Thoracic aorta (tissue), 2 donors: ENCODE measurements around the gene SERPINB6. TPM values are rescaled to one million over a fixed set of nuclear protein-coding genes. Genes with fewer than 3 reads are reported as not detected.

Experiments used
- ATAC-seq: fragments of 150-250 bp; one replicate; pipeline ENCODE4 v1.8.0; 2017; ENCODE audit warnings: low read depth; ENCODE audit not compliant: insufficient number of reproducible peaks, low FRiP score
- DNase-seq: peaks from one replicate; pipeline ENCODE4 v3.0.0-alpha.2; 2020; ENCODE audit warnings: low spot score
- H3K27ac ChIP-seq, 2 donors: fragments of 200-600 bp; sonication (generic); 1 replicate in 1 of 2; 2 replicates in 1 of 2; pipeline ENCODE4 v1.5.1; 2016; ENCODE audit warnings: mild to moderate bottlenecking in 2 of 2, moderate library complexity in 2 of 2
- H3K27me3 ChIP-seq: fragments of 200-600 bp; sonication (generic); replicated peaks from 2 replicates; pipeline ENCODE4 v1.6.0; 2016; ENCODE audit warnings: mild to moderate bottlenecking; ENCODE audit not compliant: insufficient read depth
- H3K36me3 ChIP-seq: fragments of 200-600 bp; sonication (generic); one replicate; pipeline ENCODE4 v1.5.1; 2016
- H3K4me1 ChIP-seq, 2 donors: fragments of 200-600 bp; sonication (generic); 1 replicate in 1 of 2; 2 replicates in 1 of 2; pipeline versions ENCODE4 v1.5.1 to v1.6.0; 2016; ENCODE audit warnings: low read depth in 2 of 2, mild to moderate bottlenecking in 1 of 2; ENCODE audit not compliant: control insufficient read depth in 1 of 2
- H3K4me3 ChIP-seq: fragments of 200-600 bp; sonication (generic); 2 replicates; pipeline ENCODE4 v1.5.1; 2016; ENCODE audit warnings: mild to moderate bottlenecking
- H3K9me3 ChIP-seq: fragments of 200-600 bp; sonication (generic); 2 replicates; pipeline ENCODE4 v1.5.1; 2016
- total RNA-seq, 2 donors: library from RNA; depleted of rRNA; stranded (reverse); fragments of >200 nt; gene quantifications; one replicate each; pipeline versions ENCODE4 v1.1.0 to v1.2.3, GENCODE V29; 2016
- TF ChIP-seq, protein P1 (sequence below): fragments of 200-600 bp; sonication (generic); IDR thresholded peaks from one replicate; pipeline ENCODE4 v1.5.1; 2019; ENCODE audit warnings: antibody characterized with exemption

SERPINB6 gene
- total RNA-seq, 2 donors from 2014 or later: 161 to 180 TPM

GRCh38 chr6:2940010-2940850 is 31.1 kb downstream of the SERPINB6 start:
- H3K27me3 ChIP-seq: no peaks in the 10 kb centered on the region
- H3K36me3 ChIP-seq: no peaks in the 10 kb centered on the region
- no peak for ATAC-seq
- H3K4me1 ChIP-seq: no peaks in the 10 kb centered on the region
- DNase-seq: no peak
- TF ChIP-seq, protein P1, sequence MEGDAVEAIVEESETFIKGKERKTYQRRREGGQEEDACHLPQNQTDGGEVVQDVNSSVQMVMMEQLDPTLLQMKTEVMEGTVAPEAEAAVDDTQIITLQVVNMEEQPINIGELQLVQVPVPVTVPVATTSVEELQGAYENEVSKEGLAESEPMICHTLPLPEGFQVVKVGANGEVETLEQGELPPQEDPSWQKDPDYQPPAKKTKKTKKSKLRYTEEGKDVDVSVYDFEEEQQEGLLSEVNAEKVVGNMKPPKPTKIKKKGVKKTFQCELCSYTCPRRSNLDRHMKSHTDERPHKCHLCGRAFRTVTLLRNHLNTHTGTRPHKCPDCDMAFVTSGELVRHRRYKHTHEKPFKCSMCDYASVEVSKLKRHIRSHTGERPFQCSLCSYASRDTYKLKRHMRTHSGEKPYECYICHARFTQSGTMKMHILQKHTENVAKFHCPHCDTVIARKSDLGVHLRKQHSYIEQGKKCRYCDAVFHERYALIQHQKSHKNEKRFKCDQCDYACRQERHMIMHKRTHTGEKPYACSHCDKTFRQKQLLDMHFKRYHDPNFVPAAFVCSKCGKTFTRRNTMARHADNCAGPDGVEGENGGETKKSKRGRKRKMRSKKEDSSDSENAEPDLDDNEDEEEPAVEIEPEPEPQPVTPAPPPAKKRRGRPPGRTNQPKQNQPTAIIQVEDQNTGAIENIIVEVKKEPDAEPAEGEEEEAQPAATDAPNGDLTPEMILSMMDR: no peak
- no peaks in the 10 kb centered on the region for H3K9me3 ChIP-seq
- no peak overlapping the region for H3K27ac ChIP-seq
- no peak overlapping the region for H3K4me3 ChIP-seq

DNA sequence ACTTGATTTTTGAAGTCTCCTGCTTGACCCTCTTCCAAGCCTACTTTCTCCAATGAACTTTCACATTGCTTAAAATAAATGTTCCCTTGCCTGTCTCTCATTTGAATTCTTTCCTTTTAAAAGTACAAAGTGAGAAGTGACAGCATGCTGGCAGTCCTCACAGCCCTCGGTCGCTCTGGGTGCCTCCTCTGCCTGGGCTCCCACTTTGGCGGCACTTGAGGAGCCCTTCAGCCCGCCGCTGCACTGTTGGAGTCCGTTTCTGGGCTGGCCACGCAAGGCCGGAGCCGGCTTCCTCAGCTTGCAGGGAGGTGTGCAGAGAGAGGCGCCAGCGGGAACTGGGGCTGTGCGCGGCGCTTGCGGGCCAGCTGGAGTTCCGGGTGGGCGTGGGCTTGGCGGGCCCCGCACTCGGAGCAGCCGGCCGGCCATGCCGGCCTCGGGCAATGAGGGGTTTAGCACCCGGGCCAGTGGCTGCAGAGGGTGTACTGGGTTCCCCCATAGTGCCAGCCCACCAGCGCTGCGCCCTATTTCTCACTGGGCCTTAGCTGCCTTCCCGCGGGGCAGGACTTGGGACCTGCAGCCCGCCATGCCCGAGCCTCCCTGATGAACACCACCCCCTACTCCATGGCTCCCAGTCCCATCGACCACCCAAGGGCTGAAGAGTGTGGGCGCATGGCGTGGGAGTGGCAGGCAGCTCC is 31.9 kb downstream of the SERPINB6 start:
- Histone ChIP-seq H3K4me3 (no peak overlapping the region), H3K36me3 (no peaks in the 10 kb centered on the region), H3K27me3 (no peaks in the 10 kb centered on the region), H3K4me1 (no peaks in the 10 kb centered on the region), H3K27ac (no peak overlapping the region), H3K9me3 (no peaks in the 10 kb centered on the region)
- DNase-seq (no peak), ATAC-seq (no peak)
- TF ChIP-seq, protein P1: no peak

DNA sequence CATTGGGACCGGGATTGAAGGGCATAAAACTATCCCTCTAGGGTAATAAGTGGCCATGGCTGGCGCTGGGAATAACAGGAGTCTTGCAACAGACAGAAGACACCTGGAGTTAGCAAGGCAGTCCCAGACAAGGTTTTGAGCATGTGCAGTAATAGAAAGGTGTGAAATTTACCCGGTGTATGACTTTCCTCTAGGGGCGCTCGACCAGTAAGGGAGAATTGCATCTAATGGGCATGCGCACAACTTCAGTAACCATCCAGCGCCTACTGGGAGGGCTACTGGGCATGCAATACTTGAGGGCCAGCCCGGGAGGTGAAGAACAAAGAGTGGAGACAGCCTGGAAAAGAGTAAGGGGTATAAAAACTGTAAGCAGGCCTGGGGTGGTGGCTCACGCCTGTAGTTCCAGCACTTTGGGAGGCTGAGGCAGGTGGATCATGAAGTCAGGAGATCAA is 32.7 kb downstream of the SERPINB6 start:
- Histone ChIP-seq H3K36me3 (no peaks in the 10 kb centered on the region), H3K27ac (no peak overlapping the region), H3K4me3 (no peak overlapping the region), H3K27me3 (no peaks in the 10 kb centered on the region), H3K4me1 (no peaks in the 10 kb centered on the region), H3K9me3 (no peaks in the 10 kb centered on the region)
- TF ChIP-seq, protein P1: no peak
- ATAC-seq (no peak), DNase-seq (no peak)

GRCh38 chr6:2938004-2938631 is 33.2 kb downstream of the SERPINB6 start:
- Histone ChIP-seq H3K27me3 (no peaks in the 10 kb centered on the region), H3K36me3 (no peaks in the 10 kb centered on the region), H3K4me3 (no peak overlapping the region), H3K9me3 (no peaks in the 10 kb centered on the region), H3K4me1 (no peaks in the 10 kb centered on the region), H3K27ac (no peak overlapping the region)
- DNase-seq (no peak), ATAC-seq (no peak)
- TF ChIP-seq, protein P1: no peak

GRCh38 chr6:2937627-2938003 is 33.8 kb downstream of the SERPINB6 start:
- ATAC-seq (no peak), DNase-seq (no peak)
- no peaks in the 10 kb centered on the region for H3K36me3 ChIP-seq

More at GRCh38 chr6:2937627-2938003, 33.8 kb downstream of the SERPINB6 start:
- Histone ChIP-seq H3K27ac (no peak overlapping the region), H3K9me3 (no peaks in the 10 kb centered on the region), H3K4me3 (no peak overlapping the region), H3K27me3 (no peaks in the 10 kb centered on the region), H3K4me1 (no peaks in the 10 kb centered on the region)
- TF ChIP-seq, protein P1: no peak
